ENCODE data around the gene BCAS4.

GRCh38 chr20:50831622-50832021 is 36.8 kb downstream of the BCAS4 start:
- TF ChIP-seq CTCF (IDR thresholded peaks at IDR 0.05) = no peak
- no peak for TF ChIP-seq POLR2AphosphoS5 (IDR thresholded peaks at IDR 0.05)
- TF ChIP-seq POLR2A (IDR thresholded peaks at IDR 0.05) = no peak

Measured in breast epithelium (tissue), 3 donors.